Measurements from ENCODE around the gene ADGRL2. TPM values are rescaled to one million over a fixed set of nuclear protein-coding genes. Genes with fewer than 3 reads are reported as not detected.

Gene ADGRL2
- total and polyA plus RNA-seq, 2 experiments from 2014 or later, result 38.2 to 90.3 TPM

DNA sequence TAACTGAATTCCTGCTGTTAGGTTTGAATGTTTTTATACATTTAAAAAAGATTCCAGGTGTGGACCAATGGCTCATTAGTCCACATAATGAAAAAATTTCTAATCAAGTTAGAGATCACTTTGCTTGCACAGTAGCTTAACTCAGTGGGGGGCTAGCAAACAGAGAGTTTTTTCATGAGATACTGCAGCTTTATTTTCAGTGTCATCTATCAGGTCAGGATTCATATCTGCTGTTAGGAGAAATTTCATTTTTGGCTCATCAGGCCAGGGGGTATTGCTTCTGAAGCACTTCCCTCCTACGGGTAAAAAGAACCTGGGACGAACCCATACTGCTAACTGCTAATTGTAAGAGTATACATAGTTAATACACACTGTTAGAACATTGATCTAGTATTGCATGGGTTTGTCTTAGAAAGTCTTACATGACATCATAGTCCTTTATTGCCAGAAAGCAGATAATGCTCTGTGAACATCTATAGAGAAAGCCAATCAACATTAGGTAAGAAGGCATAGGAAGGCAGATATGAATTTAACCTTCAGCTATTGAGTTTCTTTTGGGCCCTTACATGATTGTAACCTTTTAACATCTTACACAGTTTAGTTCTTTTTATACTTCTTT lies 38.0 kb downstream of the ADGRL2 start (continued):
- TF ChIP-seq, protein P1, sequence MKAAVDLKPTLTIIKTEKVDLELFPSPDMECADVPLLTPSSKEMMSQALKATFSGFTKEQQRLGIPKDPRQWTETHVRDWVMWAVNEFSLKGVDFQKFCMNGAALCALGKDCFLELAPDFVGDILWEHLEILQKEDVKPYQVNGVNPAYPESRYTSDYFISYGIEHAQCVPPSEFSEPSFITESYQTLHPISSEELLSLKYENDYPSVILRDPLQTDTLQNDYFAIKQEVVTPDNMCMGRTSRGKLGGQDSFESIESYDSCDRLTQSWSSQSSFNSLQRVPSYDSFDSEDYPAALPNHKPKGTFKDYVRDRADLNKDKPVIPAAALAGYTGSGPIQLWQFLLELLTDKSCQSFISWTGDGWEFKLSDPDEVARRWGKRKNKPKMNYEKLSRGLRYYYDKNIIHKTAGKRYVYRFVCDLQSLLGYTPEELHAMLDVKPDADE (IDR thresholded peaks at IDR 0.05), result no peak
- TF ChIP-seq EZH2phosphoT487 (IDR thresholded peaks at IDR 0.05; ENCODE audit: unreplicated experiment) (no peak), ZNF114 (CRISPR knock-in tag; IDR thresholded peaks at IDR 0.05) (no peak), ZNF462 (CRISPR knock-in tag; IDR thresholded peaks at IDR 0.05) (no peak)

DNA sequence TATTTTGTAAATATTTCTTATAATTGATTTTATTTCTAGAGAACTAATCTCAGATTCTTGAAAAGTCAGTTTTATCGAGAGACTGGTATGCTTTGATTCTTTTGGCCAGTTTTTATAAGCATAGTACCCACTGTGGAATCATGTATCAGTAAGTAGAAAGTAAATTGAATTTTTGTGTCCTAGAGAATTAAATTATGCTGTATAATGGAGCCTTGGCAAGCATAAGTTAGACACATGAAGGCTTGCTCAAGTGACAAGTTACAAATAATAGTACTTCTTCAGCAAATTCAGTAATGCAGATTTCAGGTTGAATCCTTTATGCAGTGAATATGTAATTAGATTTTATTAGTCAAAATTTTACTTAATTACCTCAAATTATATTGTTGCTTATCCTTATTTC lies 40.1 kb downstream of the ADGRL2 start:
- no peak overlapping the region for H2AFZ ChIP-seq
- no peak overlapping the region for H3K4me2 ChIP-seq
- peaks cover 3% of the 10 kb centered on the region; the same call in 1 of the 2 replicates for H4K20me1 ChIP-seq (replicated peaks; ENCODE audit: insufficient read depth)
- no peaks in the 10 kb centered on the region for H3K27me3 ChIP-seq (ENCODE audit: insufficient read depth)
- no peaks in the 10 kb centered on the region for H3K27me3 Mint-ChIP-seq (ENCODE audit: insufficient read depth, low read depth, poor library complexity)
- H3K4me1 Mint-ChIP-seq, result peaks cover 14% of the 10 kb centered on the region
- no peak overlapping the region for H3K4me3 Mint-ChIP-seq
- H3K27ac Mint-ChIP-seq, result no peak overlapping the region
- H3K4me3 ChIP-seq, result no peak overlapping the region
- ATAC-seq, result no peak
- peaks cover 14% of the 10 kb centered on the region; the same call in 2 of the 3 replicates for H3K36me3 Mint-ChIP-seq (ENCODE audit: low read depth)
- H3K4me1 ChIP-seq (ENCODE audit: insufficient read depth), result peaks cover 6% of the 10 kb centered on the region
- no peak overlapping the region for H3K27ac ChIP-seq (ENCODE audit: low read depth)
- H3K36me3 ChIP-seq (ENCODE audit: insufficient read depth), result no peaks in the 10 kb centered on the region
- no peak for DNase-seq (ENCODE audit: low spot score)
- no peaks in the 10 kb centered on the region for H3F3A ChIP-seq (replicated peaks; ENCODE audit: low read depth)
- H3K9me2 ChIP-seq (ENCODE audit: insufficient read depth), result no peaks in the 10 kb centered on the region
- H3K79me2 ChIP-seq (replicated peaks; ENCODE audit: insufficient read depth), result peaks cover 90% of the 10 kb centered on the region
- no peaks in the 10 kb centered on the region for H3K9me3 Mint-ChIP-seq
- TF ChIP-seq EZH2 (IDR thresholded peaks at IDR 0.05; ENCODE audit: low read depth, unreplicated experiment) (no peak), JUNB (IDR thresholded peaks at IDR 0.05; ENCODE audit: unreplicated experiment) (no peak), ZNF114 (CRISPR knock-in tag; IDR thresholded peaks at IDR 0.05) (no peak), STAT1 (IDR thresholded peaks at IDR 0.05; ENCODE audit: unreplicated experiment) (no peak), NANOG (IDR thresholded peaks at IDR 0.05; ENCODE audit: borderline replicate concordance) (no peak), ZNF331 (CRISPR knock-in tag; IDR thresholded peaks at IDR 0.05; ENCODE audit: low read depth) (no peak), CTCF (conservative IDR thresholded peaks at IDR 0.05; ENCODE audit: low read depth in 2 of 2) (no peak), EZH2phosphoT487 (IDR thresholded peaks at IDR 0.05; ENCODE audit: unreplicated experiment) (no peak), POLR2AphosphoS5 (IDR thresholded peaks at IDR 0.05; ENCODE audit: low read depth) (no peak), REST (IDR thresholded peaks at IDR 0.05; ENCODE audit: unreplicated experiment) (no peak), CREB1 (CRISPR knock-in tag; IDR thresholded peaks at IDR 0.05; ENCODE audit: low read depth) (no peak)
